ENCODE data around the gene MED12. TPM values are rescaled to one million over a fixed set of nuclear protein-coding genes. Genes with fewer than 3 reads are reported as not detected.

Gene MED12
- total RNA-seq, 1 donor from 2014 or later, result 27.0 TPM

DNA sequence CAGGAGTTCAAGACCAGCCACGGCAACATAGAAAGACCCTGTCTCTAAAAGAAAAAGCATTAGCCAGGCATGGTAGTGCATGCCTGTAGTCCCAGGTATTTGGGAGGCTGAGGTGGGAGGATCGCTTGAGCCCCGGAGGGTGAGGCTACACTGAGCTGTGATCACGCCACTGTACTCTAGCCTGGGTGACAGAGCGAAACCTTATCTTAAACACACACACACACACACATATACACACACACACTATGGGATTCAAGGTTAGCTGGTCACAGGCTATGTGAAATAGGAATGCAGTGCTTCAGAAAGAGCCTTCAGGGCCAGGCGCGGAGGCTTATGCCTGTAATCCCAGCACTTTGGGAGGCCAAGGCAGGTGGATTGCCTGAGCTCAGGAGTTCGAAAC lies 49.7 kb downstream of the MED12 start:
- Mint-ChIP-seq H3K4me3 (no peak overlapping the region), H3K27me3 (ENCODE audit: insufficient read depth, low read depth) (peaks cover 2% of the 10 kb centered on the region), H3K4me1 (peaks cover 23% of the 10 kb centered on the region), H3K36me3 (peaks cover 37% of the 10 kb centered on the region), H3K9me3 (peaks cover 26% of the 10 kb centered on the region), H3K27ac (no peak overlapping the region)
- Histone ChIP-seq H3K4me3 (no peak overlapping the region), H3K36me3 (no peaks in the 10 kb centered on the region), H3F3A (ENCODE audit: low read depth) (no peaks in the 10 kb centered on the region), H3K9ac (no peak overlapping the region), H2AFZ (replicated peaks) (no peak overlapping the region), H4K20me1 (ENCODE audit: low read depth) (no peaks in the 10 kb centered on the region), H3K9me3 (ENCODE audit: low read depth) (no peaks in the 10 kb centered on the region), H3K27ac (no peak overlapping the region), H3K4me2 (no peak overlapping the region), H3K27me3 (no peaks in the 10 kb centered on the region), H3K79me2 (ENCODE audit: low read depth) (no peaks in the 10 kb centered on the region), H3K4me1 (peaks cover 5% of the 10 kb centered on the region)
- TF ChIP-seq EZH2 (IDR thresholded peaks at IDR 0.05), result no peak
- TF ChIP-seq EZH2phosphoT487 (IDR thresholded peaks at IDR 0.05), result no peak
- TF ChIP-seq, protein P1, sequence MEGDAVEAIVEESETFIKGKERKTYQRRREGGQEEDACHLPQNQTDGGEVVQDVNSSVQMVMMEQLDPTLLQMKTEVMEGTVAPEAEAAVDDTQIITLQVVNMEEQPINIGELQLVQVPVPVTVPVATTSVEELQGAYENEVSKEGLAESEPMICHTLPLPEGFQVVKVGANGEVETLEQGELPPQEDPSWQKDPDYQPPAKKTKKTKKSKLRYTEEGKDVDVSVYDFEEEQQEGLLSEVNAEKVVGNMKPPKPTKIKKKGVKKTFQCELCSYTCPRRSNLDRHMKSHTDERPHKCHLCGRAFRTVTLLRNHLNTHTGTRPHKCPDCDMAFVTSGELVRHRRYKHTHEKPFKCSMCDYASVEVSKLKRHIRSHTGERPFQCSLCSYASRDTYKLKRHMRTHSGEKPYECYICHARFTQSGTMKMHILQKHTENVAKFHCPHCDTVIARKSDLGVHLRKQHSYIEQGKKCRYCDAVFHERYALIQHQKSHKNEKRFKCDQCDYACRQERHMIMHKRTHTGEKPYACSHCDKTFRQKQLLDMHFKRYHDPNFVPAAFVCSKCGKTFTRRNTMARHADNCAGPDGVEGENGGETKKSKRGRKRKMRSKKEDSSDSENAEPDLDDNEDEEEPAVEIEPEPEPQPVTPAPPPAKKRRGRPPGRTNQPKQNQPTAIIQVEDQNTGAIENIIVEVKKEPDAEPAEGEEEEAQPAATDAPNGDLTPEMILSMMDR (IDR thresholded peaks at IDR 0.05), result no peak
- DNase-seq (ENCODE audit: low spot score), result no peak

DNA sequence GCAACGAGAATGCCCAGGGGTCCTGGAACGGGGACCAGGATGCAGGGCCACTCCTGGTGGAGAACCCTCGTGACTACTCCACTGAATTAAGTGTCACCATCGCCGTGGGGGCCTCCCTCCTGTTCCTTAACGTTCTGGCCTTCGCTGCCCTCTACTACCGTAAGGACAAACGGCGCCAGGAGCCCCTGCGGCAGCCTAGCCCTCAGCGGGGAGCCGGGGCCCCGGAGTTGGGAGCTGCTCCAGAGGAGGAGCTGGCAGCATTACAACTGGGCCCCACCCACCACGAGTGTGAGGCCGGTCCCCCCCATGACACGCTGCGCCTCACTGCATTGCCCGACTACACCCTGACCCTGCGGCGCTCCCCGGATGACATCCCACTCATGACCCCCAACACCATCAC lies 51.2 kb downstream of the MED12 start:
- Histone ChIP-seq H3K79me2 (ENCODE audit: low read depth) (no peaks in the 10 kb centered on the region), H3K4me2 (no peak overlapping the region), H4K20me1 (ENCODE audit: low read depth) (no peaks in the 10 kb centered on the region), H2AFZ (replicated peaks) (no peak overlapping the region), H3K9ac (no peak overlapping the region), H3K9me3 (ENCODE audit: low read depth) (no peaks in the 10 kb centered on the region), H3K36me3 (no peaks in the 10 kb centered on the region), H3K27me3 (no peaks in the 10 kb centered on the region), H3K4me3 (no peak overlapping the region), H3F3A (ENCODE audit: low read depth) (no peaks in the 10 kb centered on the region), H3K27ac (no peak overlapping the region), H3K4me1 (peaks cover 5% of the 10 kb centered on the region)
- Mint-ChIP-seq H3K27ac (no peak overlapping the region), H3K27me3 (ENCODE audit: insufficient read depth, low read depth) (peaks cover 2% of the 10 kb centered on the region), H3K4me1 (peaks cover 15% of the 10 kb centered on the region), H3K4me3 (no peak overlapping the region), H3K36me3 (peaks cover 29% of the 10 kb centered on the region), H3K9me3 (peaks cover 25% of the 10 kb centered on the region)
- TF ChIP-seq, protein P1 (IDR thresholded peaks at IDR 0.05), result no peak
- TF ChIP-seq EZH2phosphoT487 (IDR thresholded peaks at IDR 0.05) (no peak), EZH2 (IDR thresholded peaks at IDR 0.05) (no peak)
- no peak for DNase-seq (ENCODE audit: low spot score)

DNA sequence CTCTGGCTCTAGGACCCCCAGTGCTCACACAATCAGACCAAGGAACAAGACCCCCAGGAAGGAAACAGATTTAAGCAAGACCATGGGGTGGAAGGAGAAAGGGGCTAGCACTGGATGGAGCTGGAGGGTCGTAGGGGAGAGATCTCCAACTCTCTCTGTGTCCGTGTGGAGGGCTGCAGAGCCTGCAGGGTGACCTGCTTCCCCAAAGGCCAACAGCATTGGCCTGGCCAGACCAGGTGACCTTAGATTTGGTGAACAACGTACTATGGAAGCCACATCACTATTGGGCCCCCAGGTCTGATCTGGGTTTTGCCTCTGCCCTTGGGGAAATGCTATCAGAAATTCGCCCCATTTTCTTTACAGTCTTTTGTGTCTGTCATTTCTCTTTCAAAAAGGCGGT lies 52.3 kb downstream of the MED12 start:
- Mint-ChIP-seq H3K27ac (peak overlapping the region; percentile 53), H3K9me3 (peaks cover 25% of the 10 kb centered on the region), H3K27me3 (ENCODE audit: insufficient read depth, low read depth) (peaks cover 2% of the 10 kb centered on the region), H3K4me3 (no peak overlapping the region), H3K4me1 (peaks cover 15% of the 10 kb centered on the region), H3K36me3 (peaks cover 29% of the 10 kb centered on the region)
- Histone ChIP-seq H3K9me3 (ENCODE audit: low read depth) (no peaks in the 10 kb centered on the region), H3K4me3 (no peak overlapping the region), H3K79me2 (ENCODE audit: low read depth) (no peaks in the 10 kb centered on the region), H3K9ac (no peak overlapping the region), H3K27me3 (no peaks in the 10 kb centered on the region), H3K36me3 (no peaks in the 10 kb centered on the region), H3K4me1 (peaks cover 5% of the 10 kb centered on the region), H3K27ac (no peak overlapping the region), H2AFZ (replicated peaks) (no peak overlapping the region), H3K4me2 (no peak overlapping the region), H3F3A (ENCODE audit: low read depth) (no peaks in the 10 kb centered on the region), H4K20me1 (ENCODE audit: low read depth) (no peaks in the 10 kb centered on the region)
- no peak for DNase-seq (ENCODE audit: low spot score)
- TF ChIP-seq, protein P1 (IDR thresholded peaks at IDR 0.05), result no peak
- TF ChIP-seq EZH2 (IDR thresholded peaks at IDR 0.05), result no peak
- TF ChIP-seq EZH2phosphoT487 (IDR thresholded peaks at IDR 0.05), result no peak
